Activated T-helper 17 cell treated with anti-CD3 and anti-CD28 coated beads, Interleukin-2, amount 50 U/mL, for 72 hours (primary cell): Measurements from ENCODE around the gene KRT36. TPM values are rescaled to one million over a fixed set of nuclear protein-coding genes. Genes with fewer than 3 reads are reported as not detected.

Experiments
- ATAC-seq: fragments of 150-1000 bp; cut with Tn5 transposase; replicated peaks from 2 replicates; pipeline ENCODE4 v1.10.0; 2021; ENCODE audit warnings: mild to moderate bottlenecking, moderate library complexity
- H3K27ac Mint-ChIP-seq: one replicate; pipeline ENCODE4 v1.8.0; 2022; ENCODE audit warnings: mixed read lengths
- H3K27me3 Mint-ChIP-seq: one replicate; pipeline ENCODE4 v1.8.0; 2022; ENCODE audit warnings: mixed read lengths
- H3K36me3 Mint-ChIP-seq: one replicate; pipeline ENCODE4 v1.8.0; 2022; ENCODE audit warnings: low read depth, mild to moderate bottlenecking, mixed read lengths
- H3K4me1 Mint-ChIP-seq: one replicate; pipeline ENCODE4 v1.8.0; 2022; ENCODE audit warnings: mixed read lengths
- H3K4me3 Mint-ChIP-seq: one replicate; pipeline ENCODE4 v1.8.0; 2022; ENCODE audit warnings: mild to moderate bottlenecking, mixed read lengths
- H3K9me3 Mint-ChIP-seq: one replicate; pipeline ENCODE4 v1.8.0; 2022; ENCODE audit warnings: mixed read lengths
- total RNA-seq, 2 donors: library from RNA; stranded (reverse); gene quantifications; one replicate each; pipeline ENCODE4 v1.2.3, GENCODE V29; 2022

The KRT36 gene
- total RNA-seq, 2 donors from 2014 or later, result not detected

DNA sequence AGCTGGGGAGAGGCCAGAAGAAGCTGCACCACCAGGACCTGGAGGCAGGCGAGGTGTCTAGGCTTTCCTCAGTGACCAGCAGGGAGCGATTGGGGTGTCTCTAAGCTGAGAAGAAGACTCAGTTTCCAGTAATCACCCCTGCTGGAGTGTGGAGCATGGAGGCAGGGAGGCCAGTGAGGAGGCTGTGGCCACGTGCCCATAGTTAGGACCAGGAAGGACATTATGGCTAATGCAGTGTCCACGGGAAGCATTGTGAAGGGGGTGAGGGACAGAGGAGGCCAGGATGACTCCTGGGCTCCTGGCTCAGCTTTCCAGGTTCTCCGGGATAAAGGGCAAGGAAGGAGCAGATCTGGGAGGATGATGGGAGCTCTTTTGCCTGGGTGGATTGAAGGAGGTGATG lies 10.0 kb upstream of the KRT36 start:
- Mint-ChIP-seq H3K27ac (peak overlapping the region; percentile 30), H3K27me3 (no peaks in the 10 kb centered on the region), H3K4me1 (peaks cover 13% of the 10 kb centered on the region), H3K9me3 (no peaks in the 10 kb centered on the region), H3K4me3 (no peak overlapping the region), H3K36me3 (no peaks in the 10 kb centered on the region)
- ATAC-seq, result no peak

DNA sequence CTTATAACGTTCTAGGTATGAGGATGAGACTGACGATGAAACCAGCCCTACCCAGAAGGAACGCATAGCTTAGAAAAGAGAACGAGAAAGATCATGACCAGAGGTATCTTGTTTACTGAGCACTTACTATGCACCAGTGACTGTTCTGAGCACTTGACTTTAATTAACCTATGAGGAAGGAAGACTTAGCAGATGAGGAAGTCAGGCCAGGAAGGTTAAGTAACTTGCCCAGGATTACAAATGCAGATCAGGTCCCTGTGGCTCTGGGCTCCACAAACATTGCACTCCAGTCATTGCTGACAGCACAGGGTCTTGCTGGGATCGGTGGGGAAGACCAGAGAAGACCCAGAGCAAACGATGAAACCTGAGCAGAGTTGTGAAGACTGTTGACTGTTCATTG lies 8.6 kb upstream of the KRT36 start:
- Mint-ChIP-seq H3K27ac (no peak overlapping the region), H3K4me1 (peaks cover 13% of the 10 kb centered on the region), H3K4me3 (no peak overlapping the region), H3K27me3 (no peaks in the 10 kb centered on the region), H3K36me3 (no peaks in the 10 kb centered on the region), H3K9me3 (no peaks in the 10 kb centered on the region)
- no peak for ATAC-seq

DNA sequence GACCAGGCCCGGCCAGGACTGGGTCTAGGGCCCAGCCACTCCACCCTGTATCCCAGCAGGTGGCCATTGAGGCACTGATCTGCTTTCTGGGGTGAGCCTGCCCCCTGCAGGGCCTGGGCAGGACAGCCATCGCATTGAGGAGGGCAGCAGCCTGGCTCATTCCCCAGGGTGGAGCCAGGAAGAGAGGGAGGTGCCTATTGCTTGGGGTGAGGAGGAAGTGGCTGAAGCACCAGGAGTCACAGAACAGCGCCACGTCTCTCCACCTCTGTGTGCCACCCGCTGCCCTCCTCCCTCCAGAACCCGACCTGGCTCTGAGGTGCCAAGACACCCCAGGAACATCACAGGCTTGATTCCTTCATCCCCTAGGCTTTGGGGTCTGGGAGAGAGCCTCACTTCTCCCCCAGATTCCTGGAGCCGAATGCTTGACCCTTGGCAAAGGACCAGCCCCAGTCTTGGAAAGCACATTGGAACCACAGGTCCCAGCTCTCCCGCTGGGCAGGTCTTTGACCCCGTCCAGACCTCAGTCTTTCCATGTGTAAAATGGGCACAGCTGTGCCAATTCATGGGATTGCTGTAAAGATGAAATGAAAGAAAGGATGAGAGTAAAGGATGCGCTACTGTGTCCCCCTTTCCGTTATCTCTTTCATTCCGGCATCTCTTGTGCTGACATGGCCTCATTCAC lies 7.2 kb upstream of the KRT36 start:
- H3K27ac Mint-ChIP-seq, result peak overlapping the region; percentile 84
- H3K4me1 Mint-ChIP-seq, result peaks cover 13% of the 10 kb centered on the region
- H3K27me3 Mint-ChIP-seq, result no peaks in the 10 kb centered on the region
- no peaks in the 10 kb centered on the region for H3K9me3 Mint-ChIP-seq
- H3K36me3 Mint-ChIP-seq, result no peaks in the 10 kb centered on the region
- H3K4me3 Mint-ChIP-seq, result peak overlapping the region; percentile 34
- peak; percentile 98 for ATAC-seq

DNA sequence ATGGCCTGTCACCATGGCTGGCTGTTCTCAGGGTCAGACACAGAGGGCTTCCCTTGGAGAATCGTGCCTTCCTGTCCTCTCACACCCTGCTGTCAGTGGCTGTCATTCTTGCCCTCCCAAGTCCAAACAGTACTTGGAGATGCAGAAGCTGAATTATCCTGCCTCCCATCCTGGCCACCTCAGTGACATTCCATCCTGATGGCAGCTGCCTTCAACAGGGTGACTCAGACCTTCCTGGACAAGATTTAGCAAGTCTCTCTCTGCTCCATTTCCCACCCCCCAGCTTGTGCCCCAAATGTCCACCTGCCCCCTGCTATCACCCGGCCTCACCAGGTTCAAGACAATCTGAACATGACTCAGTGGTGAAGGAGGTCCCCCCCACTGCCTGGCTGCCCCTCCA lies 4.8 kb upstream of the KRT36 start:
- Mint-ChIP-seq H3K27ac (no peak overlapping the region), H3K36me3 (no peaks in the 10 kb centered on the region), H3K4me3 (no peak overlapping the region), H3K9me3 (no peaks in the 10 kb centered on the region), H3K4me1 (peaks cover 7% of the 10 kb centered on the region), H3K27me3 (no peaks in the 10 kb centered on the region)
- ATAC-seq, result no peak

DNA sequence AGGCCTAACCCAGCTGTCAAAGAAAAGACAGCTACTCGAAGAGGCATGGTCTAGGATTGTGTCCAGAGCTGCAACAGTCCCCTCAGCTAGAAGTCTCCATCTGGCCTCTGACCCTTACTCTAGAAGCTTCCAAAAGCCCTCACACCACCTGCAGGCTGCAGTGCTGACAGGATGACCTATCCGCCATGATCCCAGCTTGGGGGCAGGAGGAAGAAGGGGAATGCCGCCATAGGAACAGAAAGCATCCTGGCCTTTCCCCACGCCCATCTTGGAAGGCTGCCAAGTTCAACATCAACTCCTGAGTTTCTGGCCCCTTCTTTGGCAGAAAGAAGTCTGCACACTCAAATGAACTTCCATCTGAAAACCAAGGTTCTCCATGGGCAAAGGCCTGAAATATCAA lies 3.1 kb upstream of the KRT36 start:
- Mint-ChIP-seq H3K27me3 (no peaks in the 10 kb centered on the region), H3K4me1 (peaks cover 7% of the 10 kb centered on the region), H3K4me3 (no peak overlapping the region), H3K36me3 (no peaks in the 10 kb centered on the region), H3K9me3 (no peaks in the 10 kb centered on the region), H3K27ac (no peak overlapping the region)
- no peak for ATAC-seq

DNA sequence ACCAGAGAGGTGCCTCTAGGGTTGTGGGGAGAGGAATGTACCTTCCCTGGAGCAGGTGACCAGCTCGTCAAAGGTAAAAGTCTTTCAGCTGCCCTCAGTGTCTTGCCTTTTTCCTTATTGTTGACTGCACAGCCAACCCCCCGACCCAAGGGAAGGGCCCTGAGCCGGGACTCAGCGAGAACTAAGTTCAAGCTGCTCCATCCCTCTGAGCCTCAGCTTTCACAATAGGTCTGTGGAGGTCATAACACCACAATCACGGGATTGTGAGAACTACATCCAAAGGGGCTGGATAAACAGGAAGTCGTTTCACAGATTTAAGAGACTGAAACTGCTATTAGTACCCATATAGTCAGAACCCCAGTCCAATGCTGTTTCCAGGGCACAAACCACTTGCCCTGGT lies 2.6 kb upstream of the KRT36 start:
- H3K27me3 Mint-ChIP-seq, result no peaks in the 10 kb centered on the region
- H3K4me1 Mint-ChIP-seq, result peaks cover 7% of the 10 kb centered on the region
- H3K4me3 Mint-ChIP-seq, result no peak overlapping the region
- ATAC-seq, result no peak
- H3K9me3 Mint-ChIP-seq, result no peaks in the 10 kb centered on the region
- H3K36me3 Mint-ChIP-seq, result no peaks in the 10 kb centered on the region
- peak overlapping the region; percentile 78 for H3K27ac Mint-ChIP-seq

DNA sequence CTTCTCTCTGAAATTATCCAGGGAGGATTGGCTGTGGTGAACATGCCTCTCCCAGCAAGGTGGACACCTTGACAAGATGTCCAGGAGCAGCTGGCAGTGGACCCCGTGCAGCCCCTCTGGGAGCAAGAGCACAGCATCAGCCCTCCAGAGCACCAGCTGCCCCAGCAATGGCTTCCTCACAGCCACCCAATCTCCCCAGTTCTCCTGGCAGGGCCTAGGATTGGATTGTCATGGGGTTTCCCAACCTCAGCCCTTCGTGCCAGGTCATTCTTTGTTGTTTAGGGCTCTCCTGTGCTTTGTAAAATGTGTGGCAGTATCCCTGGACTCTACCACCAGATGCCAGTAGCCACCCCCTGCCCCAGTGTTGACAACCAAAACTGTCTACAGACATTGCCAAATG lies 1.8 kb upstream of the KRT36 start:
- Mint-ChIP-seq H3K27ac (peak overlapping the region; percentile 78), H3K9me3 (no peaks in the 10 kb centered on the region), H3K27me3 (no peaks in the 10 kb centered on the region), H3K4me3 (no peak overlapping the region), H3K36me3 (no peaks in the 10 kb centered on the region), H3K4me1 (peaks cover 2% of the 10 kb centered on the region)
- ATAC-seq, result no peak

DNA sequence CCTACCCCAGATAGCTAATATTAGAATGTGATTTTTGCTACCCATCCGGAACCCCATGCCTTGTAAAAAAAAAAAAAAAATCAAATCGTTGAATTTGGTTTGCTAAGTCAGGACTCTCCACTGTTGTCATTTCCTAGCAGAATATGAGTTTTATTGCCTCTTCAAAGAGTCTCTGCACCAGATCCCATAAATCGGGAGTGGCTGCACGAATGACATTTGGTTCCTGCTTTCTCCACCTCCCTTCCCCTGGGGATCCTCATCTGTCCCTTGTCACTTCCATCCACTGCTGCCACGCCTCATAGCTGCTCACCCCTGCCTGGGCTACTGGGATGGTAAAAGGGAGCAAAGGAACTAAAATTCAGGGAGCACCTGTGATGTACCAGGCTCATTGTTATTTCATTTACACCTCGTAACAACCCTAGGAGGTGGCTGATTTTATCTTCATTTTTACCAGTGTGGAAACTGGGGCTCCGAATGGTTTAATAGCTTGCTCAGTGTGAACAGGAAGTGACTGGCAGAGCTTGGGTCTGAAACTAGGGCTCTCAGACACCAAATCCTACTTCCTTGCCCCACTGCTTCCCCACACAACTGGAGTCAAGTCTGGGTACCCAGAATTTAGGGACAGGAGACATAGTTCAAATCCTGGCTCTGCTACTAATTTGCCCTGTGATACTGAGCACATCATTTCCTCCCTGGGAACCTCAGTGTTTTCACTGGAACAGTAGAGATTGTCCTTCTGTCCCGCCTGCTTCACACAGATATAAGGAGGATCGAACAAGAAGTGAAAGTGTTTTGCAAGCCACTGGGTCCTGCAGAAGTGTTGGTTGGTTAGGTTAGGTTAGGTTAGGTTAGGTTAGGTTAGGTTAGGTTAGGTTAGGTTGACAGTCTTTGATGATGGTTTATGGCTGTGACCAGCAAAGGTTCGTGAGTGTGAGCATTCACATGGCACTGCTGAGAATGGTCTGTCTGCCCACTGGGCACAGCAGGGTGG lies 585 bp upstream of the KRT36 start:
- H3K27me3 Mint-ChIP-seq, result no peaks in the 10 kb centered on the region
- no peaks in the 10 kb centered on the region for H3K4me1 Mint-ChIP-seq
- peak overlapping the region; percentile 7 for H3K27ac Mint-ChIP-seq
- no peak overlapping the region for H3K4me3 Mint-ChIP-seq
- ATAC-seq, result no peak
- H3K36me3 Mint-ChIP-seq, result no peaks in the 10 kb centered on the region
- H3K9me3 Mint-ChIP-seq, result no peaks in the 10 kb centered on the region

DNA sequence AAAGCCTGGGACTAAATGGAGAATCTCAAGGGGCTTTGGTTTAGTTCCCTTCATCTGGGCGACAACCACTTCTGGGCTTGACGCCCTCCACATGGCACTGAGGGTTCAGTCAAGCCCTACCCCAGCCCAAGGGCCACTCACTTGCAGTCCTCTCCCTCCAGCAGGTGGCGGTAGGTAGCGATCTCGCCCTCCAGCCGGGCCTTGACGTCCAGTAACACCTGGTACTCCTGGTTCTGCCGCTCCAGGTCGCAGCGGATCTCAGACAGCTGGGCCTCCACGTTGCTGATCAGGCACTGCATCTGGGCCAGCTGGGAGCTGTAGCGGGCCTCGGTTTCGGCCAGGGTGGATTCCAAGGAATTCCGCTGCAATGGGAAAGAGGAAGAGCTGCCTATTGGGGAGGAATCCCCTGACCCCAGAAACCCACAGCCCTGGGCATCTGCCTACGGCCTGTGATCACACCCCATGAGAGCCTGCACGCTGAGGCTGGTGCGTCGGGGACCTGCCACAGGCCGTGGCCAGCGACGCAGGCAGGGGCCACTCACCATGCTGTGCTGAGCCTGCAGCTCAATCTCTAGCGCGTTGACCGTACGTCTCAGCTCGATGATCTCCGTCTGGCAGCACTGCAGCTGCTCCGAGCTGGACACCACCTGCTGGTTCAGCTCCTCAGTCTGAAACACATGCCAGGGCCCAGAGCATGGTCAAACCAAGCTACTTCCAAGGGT lies 2.7 kb downstream of the KRT36 start:
- ATAC-seq, result peak; percentile 50
- H3K4me1 Mint-ChIP-seq, result no peaks in the 10 kb centered on the region
- no peak overlapping the region for H3K4me3 Mint-ChIP-seq
- no peaks in the 10 kb centered on the region for H3K36me3 Mint-ChIP-seq
- no peaks in the 10 kb centered on the region for H3K27me3 Mint-ChIP-seq
- no peak overlapping the region for H3K27ac Mint-ChIP-seq
- H3K9me3 Mint-ChIP-seq, result no peaks in the 10 kb centered on the region

DNA sequence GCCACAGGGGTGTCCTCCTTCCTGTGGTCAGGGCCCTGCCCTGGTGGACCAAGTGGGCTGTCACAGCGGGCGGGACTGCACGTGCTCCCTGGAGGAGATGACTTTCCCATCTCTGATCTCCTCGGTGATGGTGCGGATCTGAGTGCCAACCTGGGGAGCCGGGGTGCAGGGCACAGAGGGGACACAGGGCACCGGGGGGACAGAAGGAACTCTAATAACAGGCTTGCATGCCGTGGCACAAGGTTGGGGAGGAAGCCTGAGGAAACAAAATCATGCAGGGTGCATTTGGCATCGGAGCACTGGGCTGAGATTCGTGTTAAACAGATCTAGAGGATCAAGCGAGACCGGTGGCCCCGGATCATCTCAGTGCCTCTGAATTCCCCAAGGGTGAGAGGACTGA lies 3.4 kb downstream of the KRT36 start:
- Mint-ChIP-seq H3K4me1 (no peaks in the 10 kb centered on the region), H3K36me3 (no peaks in the 10 kb centered on the region), H3K27ac (no peak overlapping the region), H3K4me3 (no peak overlapping the region), H3K9me3 (no peaks in the 10 kb centered on the region), H3K27me3 (no peaks in the 10 kb centered on the region)
- ATAC-seq, result no peak

DNA sequence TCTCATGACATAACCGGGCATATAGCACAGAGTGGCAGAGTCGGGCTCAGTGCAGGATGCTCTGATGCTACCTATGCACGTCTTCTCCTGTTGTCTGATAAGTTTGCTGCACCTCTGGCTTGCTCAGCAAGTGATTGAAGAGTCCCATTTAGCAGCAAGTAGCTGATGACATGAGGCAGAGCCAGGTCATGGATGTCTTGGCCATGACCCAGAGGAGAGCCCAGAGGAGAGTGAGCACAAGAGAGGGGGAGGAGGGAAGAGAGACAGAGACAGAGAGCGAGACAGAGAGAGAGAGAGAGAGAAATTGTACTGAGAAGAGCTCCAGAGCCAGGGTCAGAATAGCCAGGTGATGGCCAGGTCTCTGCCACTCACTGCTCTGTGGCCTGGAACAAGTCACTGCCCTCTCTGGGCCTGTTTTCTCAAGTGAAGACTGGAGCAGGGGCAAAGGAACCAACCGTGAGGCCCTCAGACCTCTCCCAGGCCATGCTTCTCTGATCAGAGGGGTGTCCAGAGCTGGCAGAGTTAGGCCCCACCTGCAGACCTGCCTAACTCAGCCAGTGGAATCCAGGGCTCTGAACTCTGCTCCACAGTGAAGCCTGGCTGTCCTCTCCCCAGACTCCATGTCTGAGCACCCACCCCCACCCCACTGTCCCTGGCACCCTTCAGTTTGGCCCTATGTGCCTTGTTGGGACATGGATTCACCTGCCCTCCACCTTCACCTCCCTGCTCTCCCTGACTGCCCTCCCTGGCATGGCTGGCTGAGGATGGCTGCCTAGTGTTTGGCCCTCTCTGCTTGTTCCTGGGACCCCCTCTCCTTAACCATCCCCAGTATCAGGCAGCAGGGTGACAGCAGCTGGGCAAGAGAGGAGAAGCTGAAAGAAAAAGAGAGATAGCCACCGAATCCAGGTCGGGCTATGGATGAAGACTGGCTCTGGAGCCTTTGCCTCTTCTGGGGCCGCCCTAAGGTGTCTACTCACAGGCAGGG lies 4.5 kb downstream of the KRT36 start:
- H3K4me3 Mint-ChIP-seq, result no peak overlapping the region
- no peaks in the 10 kb centered on the region for H3K27me3 Mint-ChIP-seq
- no peak for ATAC-seq
- H3K9me3 Mint-ChIP-seq, result no peaks in the 10 kb centered on the region
- no peaks in the 10 kb centered on the region for H3K4me1 Mint-ChIP-seq
- no peaks in the 10 kb centered on the region for H3K36me3 Mint-ChIP-seq
- peak overlapping the region; percentile 26 for H3K27ac Mint-ChIP-seq

DNA sequence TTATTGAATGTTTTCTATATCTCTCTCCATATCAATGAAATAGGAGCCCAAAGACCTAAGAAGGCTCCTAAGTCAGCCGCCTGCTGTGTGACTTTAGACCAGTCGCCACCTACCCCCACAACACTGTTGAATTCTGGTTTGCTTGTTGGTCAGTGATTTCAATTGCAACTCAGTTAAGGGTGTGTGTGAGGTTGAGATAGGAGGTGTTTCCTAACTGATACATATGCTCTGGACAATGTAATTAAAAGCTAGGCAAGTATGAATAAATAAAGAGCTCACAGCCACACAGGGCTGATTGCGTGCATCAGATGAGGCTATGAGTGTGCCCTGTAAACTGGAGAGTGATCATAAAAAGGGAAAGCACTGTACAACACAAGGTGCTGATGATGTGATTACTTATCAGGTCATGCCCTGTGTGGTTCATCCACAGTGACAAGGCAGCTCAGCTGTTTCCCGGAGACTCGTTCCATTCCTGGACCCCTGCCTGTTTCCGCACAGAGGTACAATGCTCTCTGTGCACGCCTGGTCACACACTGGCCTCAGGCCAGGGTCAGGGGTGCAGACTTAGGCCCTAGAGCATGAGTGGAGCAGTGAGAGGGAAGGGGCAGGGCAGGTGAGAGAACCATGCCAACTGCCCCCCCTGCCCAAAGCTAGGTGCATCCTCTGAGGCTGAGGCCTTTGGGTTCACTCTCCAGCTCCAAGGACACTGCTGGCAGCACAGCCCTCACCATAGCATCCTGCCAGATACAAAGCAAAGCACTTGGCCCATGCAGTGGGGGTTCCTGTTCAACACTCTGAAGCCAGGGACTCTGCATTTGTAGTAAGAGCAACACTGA lies 5.5 kb downstream of the KRT36 start:
- H3K4me1 Mint-ChIP-seq, result no peaks in the 10 kb centered on the region
- ATAC-seq, result no peak

DNA sequence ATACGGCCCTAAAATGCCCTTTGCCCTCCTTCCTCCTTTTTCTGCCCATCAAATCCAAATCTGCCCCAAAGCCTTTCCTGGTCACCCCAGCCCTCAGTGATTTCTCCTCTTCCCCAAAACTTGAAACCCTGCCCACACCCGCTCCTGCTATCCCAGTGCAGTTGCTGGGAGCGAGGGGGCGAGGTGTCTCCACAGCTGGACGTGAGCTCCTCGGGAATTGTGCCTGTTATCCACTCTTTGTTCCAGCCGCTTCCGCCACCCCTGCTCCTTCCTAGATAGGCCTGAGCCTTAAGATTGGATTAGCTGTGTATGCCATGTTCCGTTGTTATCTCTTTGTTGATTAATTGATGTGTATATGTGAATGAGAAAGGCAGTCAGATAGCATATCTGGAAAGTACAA lies 6.2 kb downstream of the KRT36 start:
- no peak overlapping the region for H3K4me3 Mint-ChIP-seq
- H3K36me3 Mint-ChIP-seq, result no peaks in the 10 kb centered on the region
- no peak overlapping the region for H3K27ac Mint-ChIP-seq
- ATAC-seq, result no peak
- no peaks in the 10 kb centered on the region for H3K4me1 Mint-ChIP-seq
- H3K9me3 Mint-ChIP-seq, result no peaks in the 10 kb centered on the region
- H3K27me3 Mint-ChIP-seq, result no peaks in the 10 kb centered on the region

More for the DNA sequence above, 5.5 kb downstream of the KRT36 start:
- H3K27ac Mint-ChIP-seq, result peak overlapping the region; percentile 26
- no peaks in the 10 kb centered on the region for H3K9me3 Mint-ChIP-seq
- no peaks in the 10 kb centered on the region for H3K36me3 Mint-ChIP-seq
- no peaks in the 10 kb centered on the region for H3K27me3 Mint-ChIP-seq
- no peak overlapping the region for H3K4me3 Mint-ChIP-seq
